ENCODE data around the gene DHRS4L2. TPM values are rescaled to one million over a fixed set of nuclear protein-coding genes. Genes with fewer than 3 reads are reported as not detected.
"Not testable (repeated sequence)": the region's sequence is repeated elsewhere in the genome, so short reads cannot be mapped to it uniquely, and the experiment has no call there.

Gene DHRS4L2
- total and polyA plus RNA-seq, 5 donors = 15.5 to 44.2 (median 21.0) TPM

DNA sequence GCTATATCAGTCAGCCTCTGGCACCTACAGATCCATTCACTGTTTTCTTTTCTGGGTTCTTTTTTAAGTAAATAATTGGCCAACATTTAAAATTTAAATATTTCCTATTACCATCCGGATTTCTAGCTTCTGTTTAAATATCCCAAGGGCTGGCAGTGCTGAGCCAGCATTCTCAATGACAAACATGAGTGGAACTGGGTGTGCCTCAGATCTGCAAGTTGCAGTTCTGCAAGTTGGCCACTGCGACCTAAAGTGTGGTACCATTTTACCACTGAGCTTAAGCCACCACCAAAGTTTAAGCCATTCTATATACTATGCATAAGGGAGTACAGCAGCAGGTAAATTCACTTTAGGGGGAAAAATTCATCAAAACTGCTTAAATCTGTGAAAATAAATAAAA, 31.2 kb downstream of the DHRS4L2 start:
- H3K9me3 ChIP-seq (ENCODE audit: control insufficient read depth, low read length); H3K27me3 ChIP-seq (ENCODE audit: control insufficient read depth, insufficient read depth); H3K27ac ChIP-seq (ENCODE audit: low read length); H3K4me1 ChIP-seq (ENCODE audit: control insufficient read depth, insufficient read depth, low read length); H3K4me3 ChIP-seq (ENCODE audit: low read length): not testable (repeated sequence)
- intact Hi-C loops (cut with DNase I) = loop anchor here in 1 of 4 donors (5.0 kb wide), 1 partner anchor 48 kb away; no protein-coding TSS in a partner anchor
- WGBS = 49% methylated on average over 2 of the region's 2 CpGs
- ATAC-seq (peak; percentile 41 to 43), DNase-seq (peak in 1 of 3 donors; percentile 61)

DNA sequence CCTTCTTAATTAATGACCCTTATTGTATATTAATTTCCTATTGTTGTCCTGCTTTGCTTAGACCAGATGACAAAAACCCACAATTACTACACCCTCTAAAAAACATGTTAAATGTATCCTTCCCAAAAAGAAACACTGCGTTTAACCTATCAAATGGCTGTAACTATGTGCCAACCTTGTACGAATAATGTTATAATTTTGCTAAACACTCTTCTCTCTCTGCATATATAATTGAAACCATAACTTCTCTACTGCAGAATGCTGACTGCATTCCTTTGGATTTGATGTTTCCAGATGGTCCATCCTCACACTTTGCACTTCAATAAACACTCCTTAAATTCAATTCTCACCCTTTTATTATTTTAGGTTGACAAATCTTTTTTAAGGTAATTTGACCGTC, 31.8 kb downstream of the DHRS4L2 start:
- H3K27me3 ChIP-seq (ENCODE audit: control insufficient read depth, insufficient read depth); ATAC-seq; H3K4me1 ChIP-seq (ENCODE audit: control insufficient read depth, insufficient read depth, low read length); DNase-seq; H3K4me3 ChIP-seq (ENCODE audit: low read length); H3K27ac ChIP-seq (ENCODE audit: low read length); H3K9me3 ChIP-seq (ENCODE audit: control insufficient read depth, low read length); intact Hi-C loops (cut with DNase I): not testable (repeated sequence)
- 88% methylated on average over 3 of the region's 3 CpGs for WGBS

DNA sequence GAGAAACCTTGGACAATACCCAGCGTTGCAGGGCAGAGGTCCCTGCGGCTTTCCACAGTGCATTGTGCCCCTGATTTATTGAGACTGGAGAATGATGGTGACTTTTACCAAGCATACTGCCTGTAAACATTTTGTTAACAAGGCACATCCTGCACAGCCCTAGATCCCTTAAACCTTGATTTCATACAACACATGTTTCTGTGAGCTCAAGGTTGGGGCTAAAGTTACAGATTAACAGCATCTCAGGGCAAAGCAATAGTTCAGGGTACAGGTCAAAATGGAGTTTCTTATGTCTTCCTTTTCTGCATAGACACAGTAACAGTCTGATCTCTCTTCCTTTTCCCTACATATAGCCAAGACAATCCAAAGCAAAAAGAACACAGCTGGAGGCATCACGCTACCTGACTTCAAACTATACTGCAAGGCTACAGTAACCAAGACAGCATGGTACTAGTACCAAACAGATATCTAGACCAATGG, 36.2 kb downstream of the DHRS4L2 start:
- H3K27ac ChIP-seq (ENCODE audit: low read length); H3K9me3 ChIP-seq (ENCODE audit: control insufficient read depth, low read length); H3K4me3 ChIP-seq (ENCODE audit: low read length); DNase-seq; ATAC-seq; H3K27me3 ChIP-seq (ENCODE audit: control insufficient read depth, insufficient read depth); H3K4me1 ChIP-seq (ENCODE audit: control insufficient read depth, insufficient read depth, low read length); intact Hi-C loops (cut with DNase I): not testable (repeated sequence)
- 90% methylated on average over 3 of the region's 3 CpGs for WGBS

DNA sequence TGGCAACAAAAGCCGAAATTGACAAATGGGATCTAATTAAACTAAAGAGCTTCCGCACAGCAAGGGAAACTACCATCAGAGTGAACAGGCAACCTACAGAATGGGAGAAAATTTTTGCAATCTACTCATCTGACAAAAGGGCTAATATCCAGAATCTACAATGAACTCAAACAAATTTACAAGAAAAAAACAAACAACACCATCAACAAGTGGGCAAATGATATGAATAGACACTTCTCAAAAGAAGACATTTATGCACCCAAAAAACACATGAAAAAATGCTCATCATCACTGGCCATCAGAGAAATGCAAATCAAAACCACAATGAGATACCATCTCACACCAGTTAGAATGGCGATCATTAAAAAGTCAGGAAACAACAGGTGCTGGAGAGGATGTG, 41.0 kb downstream of the DHRS4L2 start:
- intact Hi-C loops (cut with DNase I) = not testable (repeated sequence)
- 96% methylated on average over 2 of the region's 3 CpGs for WGBS

DNA sequence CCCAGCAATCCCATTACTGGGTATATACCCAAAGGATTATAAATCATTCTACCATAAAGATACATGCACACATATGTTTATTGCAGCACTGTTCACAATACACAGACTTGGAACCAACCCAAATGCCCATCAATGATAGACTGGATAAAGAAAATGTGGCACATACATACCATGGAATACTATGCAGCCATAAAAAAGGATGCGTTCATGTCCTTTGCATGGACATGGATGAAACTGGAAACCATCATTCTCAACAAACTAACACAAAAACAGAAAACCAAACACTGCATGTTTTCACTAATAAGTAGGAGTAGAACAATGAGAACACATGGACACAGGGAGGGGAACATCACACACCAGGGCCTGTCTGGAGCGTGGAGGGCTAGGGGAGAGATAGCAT, 42.6 kb downstream of the DHRS4L2 start:
- H3K9me3 ChIP-seq (ENCODE audit: control insufficient read depth, low read length); H3K27me3 ChIP-seq (ENCODE audit: control insufficient read depth, insufficient read depth); H3K4me3 ChIP-seq (ENCODE audit: low read length); H3K27ac ChIP-seq (ENCODE audit: low read length); H3K4me1 ChIP-seq (ENCODE audit: control insufficient read depth, insufficient read depth, low read length); ATAC-seq; DNase-seq; intact Hi-C loops (cut with DNase I): not testable (repeated sequence)
- WGBS = 91% methylated on average over 2 of the region's 2 CpGs

More for the DNA sequence above, 41.0 kb downstream of the DHRS4L2 start:
- not testable (repeated sequence) for H3K9me3 ChIP-seq (ENCODE audit: control insufficient read depth, low read length); H3K4me3 ChIP-seq (ENCODE audit: low read length); H3K27me3 ChIP-seq (ENCODE audit: control insufficient read depth, insufficient read depth); H3K27ac ChIP-seq (ENCODE audit: low read length); ATAC-seq; DNase-seq; H3K4me1 ChIP-seq (ENCODE audit: control insufficient read depth, insufficient read depth, low read length)

DNA sequence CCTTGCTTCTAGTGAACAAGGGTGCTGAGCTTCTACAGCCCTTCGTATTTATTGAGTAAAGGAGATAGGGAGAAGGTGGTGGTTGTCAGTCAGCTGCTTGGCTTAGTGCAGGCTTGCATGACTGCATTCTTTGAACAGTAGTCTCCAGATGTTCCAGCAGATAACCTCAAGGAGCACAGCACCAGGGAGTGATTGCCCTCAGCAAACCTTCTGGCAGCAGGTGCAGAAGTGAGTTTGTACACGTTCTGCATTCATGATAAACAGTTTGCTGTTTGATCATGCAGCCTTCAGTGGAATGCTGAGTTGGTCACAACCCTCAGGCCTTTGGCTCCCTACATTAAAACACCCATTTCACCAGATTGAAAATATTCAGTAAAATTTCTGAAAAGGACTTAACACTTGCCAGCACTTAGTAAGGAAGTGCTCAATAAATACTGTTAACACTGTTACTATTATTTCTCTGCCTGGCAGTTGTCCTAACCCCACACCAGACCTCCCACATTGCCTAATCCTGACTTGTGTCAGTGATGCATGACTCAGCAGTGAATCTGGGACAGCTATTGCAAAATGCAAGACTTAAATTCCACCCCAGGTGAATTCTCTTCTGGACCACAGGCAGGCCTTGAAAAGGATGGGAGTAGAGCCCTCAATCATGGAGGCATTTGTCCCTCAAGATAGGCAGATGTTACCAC, 44.1 kb downstream of the DHRS4L2 start:
- no peak for DNase-seq
- 86% methylated on average over 2 of the region's 2 CpGs for WGBS
- Histone ChIP-seq H3K27ac (ENCODE audit: low read length) (no peak overlapping the region), H3K4me3 (ENCODE audit: low read length) (no peak overlapping the region), H3K4me1 (ENCODE audit: control insufficient read depth, insufficient read depth, low read length) (no peaks in the 10 kb centered on the region), H3K9me3 (ENCODE audit: control insufficient read depth, low read length) (no peaks in the 10 kb centered on the region), H3K27me3 (ENCODE audit: control insufficient read depth, insufficient read depth) (no peaks in the 10 kb centered on the region)
- ATAC-seq = no peak
- intact Hi-C loops (cut with DNase I) = no loop called here

DNA sequence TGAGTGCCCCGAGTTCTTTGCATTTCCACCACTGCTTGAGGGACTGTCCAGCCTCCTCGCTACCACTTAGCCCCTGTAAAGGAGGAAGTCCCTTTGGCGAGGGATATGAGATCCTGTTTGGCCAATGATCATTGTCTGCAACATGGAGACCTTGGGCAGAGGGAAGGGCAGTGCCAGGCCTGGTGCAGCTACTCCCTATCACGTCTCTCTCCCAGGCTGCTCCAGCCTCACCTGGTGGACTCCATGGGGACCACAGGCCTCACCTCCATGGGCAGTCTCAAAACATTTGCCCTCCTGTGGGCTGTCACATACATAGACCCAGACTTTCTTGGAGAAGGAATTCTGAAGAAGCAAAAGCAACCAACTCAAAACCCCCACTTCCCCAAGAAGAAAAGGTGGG, 47.0 kb downstream of the DHRS4L2 start:
- DNase-seq (peak in 1 of 3 donors; percentile 55), ATAC-seq (peak; percentile 19 to 32)
- WGBS = 48% methylated on average over 3 of the region's 4 CpGs
- not testable (repeated sequence) for H3K9me3 ChIP-seq (ENCODE audit: control insufficient read depth, low read length); H3K27me3 ChIP-seq (ENCODE audit: control insufficient read depth, insufficient read depth); H3K4me1 ChIP-seq (ENCODE audit: control insufficient read depth, insufficient read depth, low read length); H3K4me3 ChIP-seq (ENCODE audit: low read length); H3K27ac ChIP-seq (ENCODE audit: low read length)
- intact Hi-C loops (cut with DNase I) = loop anchor here in 1 of 4 donors (5.0 kb wide), 1 partner anchor 48 kb away; the partner anchor contains the start of gene DHRS4L2

DNA sequence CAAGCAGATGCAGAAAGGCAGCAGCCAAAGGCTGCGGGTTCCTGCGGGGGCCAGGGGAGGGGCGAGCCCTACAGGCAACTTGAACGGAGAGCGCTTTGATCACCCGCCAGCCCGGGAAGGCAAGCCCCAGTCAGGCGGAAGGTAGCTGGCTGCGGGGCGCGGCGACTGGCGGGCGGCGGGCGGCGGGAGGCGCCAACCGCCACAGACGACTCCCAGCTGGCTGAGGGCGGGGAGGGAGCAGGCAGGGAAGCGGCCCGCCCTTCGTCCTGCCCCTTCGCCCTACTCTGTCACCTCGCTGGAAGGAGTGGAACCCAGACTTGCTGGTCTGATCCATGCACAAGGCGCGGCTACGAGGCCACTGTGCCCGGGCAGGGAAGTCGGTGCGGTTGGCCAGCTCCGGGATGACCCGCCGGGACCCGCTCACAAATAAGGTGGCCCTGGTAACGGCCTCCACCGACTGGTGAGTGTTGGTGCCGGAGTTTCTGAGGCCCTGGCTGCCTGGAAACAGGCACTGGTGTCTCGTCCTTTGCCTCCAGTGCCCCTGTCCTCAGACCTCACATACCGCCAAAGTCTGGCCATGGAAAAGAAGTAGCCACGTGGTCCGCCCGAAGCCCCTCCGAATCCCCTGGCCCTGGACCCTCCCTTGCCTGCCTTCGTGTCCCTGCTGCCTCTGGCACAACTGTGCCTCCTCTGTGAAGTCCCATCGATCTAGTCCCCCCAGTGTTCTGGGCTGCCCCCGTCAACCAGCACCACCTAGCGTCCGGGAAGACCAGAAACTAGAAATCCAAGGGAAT, 47.6 kb downstream of the DHRS4L2 start:
- ATAC-seq = peak; percentile 98
- WGBS = under 1% methylated on average over 50 of the region's 50 CpGs
- no peaks in the 10 kb centered on the region for H3K4me1 ChIP-seq (ENCODE audit: control insufficient read depth, insufficient read depth, low read length)
- peak overlapping the region; percentile 23 for H3K4me3 ChIP-seq (ENCODE audit: low read length)
- intact Hi-C loops (cut with DNase I) = loop anchor here in 1 of 4 donors (5.0 kb wide), 1 partner anchor 49 kb away; the partner anchor contains the start of gene DHRS4L2
- DNase-seq = peak; percentile 88 to 96 (median 94)
- H3K27ac ChIP-seq (ENCODE audit: low read length) = peak overlapping the region; percentile 67
- H3K9me3 ChIP-seq (ENCODE audit: control insufficient read depth, low read length) = no peaks in the 10 kb centered on the region
- no peaks in the 10 kb centered on the region for H3K27me3 ChIP-seq (ENCODE audit: control insufficient read depth, insufficient read depth)

DNA sequence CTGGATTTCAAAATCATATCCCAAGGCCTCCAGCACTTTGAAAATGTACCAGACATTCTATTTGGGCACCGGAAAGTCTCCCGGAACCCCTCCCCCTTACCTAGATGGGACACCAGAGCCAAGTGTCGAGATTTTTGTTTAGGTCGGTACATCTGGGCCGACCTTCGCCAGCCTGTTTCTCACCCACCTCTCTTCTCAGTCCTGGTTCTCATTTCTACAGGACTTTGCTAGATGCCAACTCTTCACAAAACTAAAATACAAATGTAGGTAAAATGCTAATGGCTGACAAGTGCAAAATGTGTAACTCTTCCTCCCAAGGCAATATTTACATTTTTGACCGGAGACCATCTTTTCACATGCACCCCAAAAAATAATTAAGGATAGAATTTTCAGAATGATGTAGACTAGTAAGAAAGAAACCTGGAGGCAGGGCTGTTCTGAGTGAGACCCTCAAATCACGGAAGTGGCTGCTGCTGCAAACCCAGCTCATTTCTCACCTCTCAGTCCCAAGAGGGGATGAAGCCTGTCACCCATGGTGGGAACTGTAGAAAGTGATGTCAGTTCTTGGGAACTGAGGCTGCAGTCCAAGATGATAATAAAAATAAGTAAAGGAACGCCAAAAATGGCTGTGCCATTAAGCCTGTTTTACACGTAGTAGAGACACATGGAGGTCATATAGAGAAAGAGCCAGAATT, 48.4 kb downstream of the DHRS4L2 start:
- WGBS = 41% methylated on average over 10 of the region's 10 CpGs
- not testable (repeated sequence) for H3K27me3 ChIP-seq (ENCODE audit: control insufficient read depth, insufficient read depth); ATAC-seq; H3K9me3 ChIP-seq (ENCODE audit: control insufficient read depth, low read length); DNase-seq; H3K4me1 ChIP-seq (ENCODE audit: control insufficient read depth, insufficient read depth, low read length)
- intact Hi-C loops (cut with DNase I) = loop anchor here in 1 of 4 donors (5.0 kb wide), 1 partner anchor 50 kb away; the partner anchor contains the start of gene DHRS4L2
- Histone ChIP-seq H3K27ac (ENCODE audit: low read length) (peak overlapping the region; percentile 67), H3K4me3 (ENCODE audit: low read length) (peak overlapping the region; percentile 23)

DNA sequence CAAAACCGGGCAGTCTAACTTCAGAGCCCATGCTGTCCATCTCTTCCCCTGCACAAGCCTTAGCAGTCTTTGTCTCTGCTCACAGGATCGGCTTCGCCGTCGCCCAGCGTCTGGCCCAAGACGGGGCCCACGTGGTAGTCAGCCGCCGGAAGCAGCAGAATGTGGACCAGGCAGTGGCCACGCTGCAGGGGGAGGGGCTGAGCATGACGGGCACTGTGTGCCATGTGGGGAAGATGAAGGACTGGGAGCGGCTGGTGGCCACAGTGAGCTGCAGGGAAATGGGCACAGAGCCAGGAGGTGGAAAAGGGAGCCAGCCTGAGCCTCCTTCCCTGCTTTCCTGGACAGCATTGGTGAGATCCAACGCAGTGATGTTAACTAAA, 48.9 kb downstream of the DHRS4L2 start:
- intact Hi-C loops (cut with DNase I) = loop anchor here in 1 of 4 donors (5.0 kb wide), 1 partner anchor 50 kb away; the partner anchor contains the start of gene DHRS4L2
- no peaks in the 10 kb centered on the region for H3K9me3 ChIP-seq (ENCODE audit: control insufficient read depth, low read length)
- no peak overlapping the region for H3K27ac ChIP-seq (ENCODE audit: low read length)

More for the DNA sequence above, 48.9 kb downstream of the DHRS4L2 start:
- Histone ChIP-seq H3K27me3 (ENCODE audit: control insufficient read depth, insufficient read depth) (no peaks in the 10 kb centered on the region), H3K4me1 (ENCODE audit: control insufficient read depth, insufficient read depth, low read length) (no peaks in the 10 kb centered on the region), H3K4me3 (ENCODE audit: low read length) (no peak overlapping the region)
- ATAC-seq (no peak), DNase-seq (peak in 1 of 3 donors; percentile 60)
- 71% methylated on average over 14 of the region's 14 CpGs for WGBS

Data from right cardiac atrium (tissue), 5 donors.